GM23338 (cell line): ENCODE measurements around the gene BEGAIN. TPM values are rescaled to one million over a fixed set of nuclear protein-coding genes. Genes with fewer than 3 reads are reported as not detected.

Experiments used
- ATAC-seq: fragments of 200-7000 bp; cut with Tn5 transposase; 3 replicates; pipeline ENCODE4 v1.9.1; 2020
- DNase-seq: peaks from one replicate; pipeline ENCODE4 v3.0.0-alpha.2; 2015; ENCODE audit warnings: low spot score
- H2AFZ ChIP-seq: fragments of 200-600 bp; sonication (generic); 2 replicates; pipeline ENCODE4 v1.8.0; 2016; ENCODE audit warnings: antibody characterized with exemption, mild to moderate bottlenecking, moderate library complexity
- H3F3A ChIP-seq: fragments of 200-600 bp; sonication (generic); replicated peaks from 2 replicates; pipeline ENCODE4 v1.8.0; 2017; ENCODE audit warnings: antibody characterized with exemption, mixed run types, low read depth
- H3K27ac ChIP-seq: fragments of 200-600 bp; sonication (generic); 2 replicates; pipeline ENCODE4 v1.6.1; 2016; ENCODE audit warnings: low read depth
- H3K27me3 ChIP-seq: fragments of 200-600 bp; sonication (generic); 2 replicates; pipeline ENCODE4 v1.8.0; 2016; ENCODE audit warnings: mild to moderate bottlenecking, mixed run types, moderate library complexity; ENCODE audit not compliant: insufficient read depth
- H3K36me3 ChIP-seq: fragments of 200-600 bp; sonication (generic); 2 replicates; pipeline ENCODE4 v1.8.0; 2016; ENCODE audit warnings: mild to moderate bottlenecking; ENCODE audit not compliant: insufficient read depth
- H3K4me1 ChIP-seq: fragments of 200-600 bp; sonication (generic); 2 replicates; pipeline ENCODE4 v1.8.0; 2016; ENCODE audit warnings: mild to moderate bottlenecking, moderate library complexity; ENCODE audit not compliant: insufficient read depth
- H3K4me2 ChIP-seq: fragments of 200-600 bp; sonication (generic); 2 replicates; pipeline ENCODE4 v1.7.1; 2017; ENCODE audit warnings: mixed run types
- H3K4me3 ChIP-seq: fragments of 200-600 bp; sonication (generic); 2 replicates; pipeline ENCODE4 v1.6.1; 2016; ENCODE audit warnings: mixed run types
- H3K79me2 ChIP-seq: fragments of 200-600 bp; sonication (generic); replicated peaks from 2 replicates; pipeline ENCODE4 v1.8.0; 2017; ENCODE audit warnings: mild to moderate bottlenecking; ENCODE audit not compliant: insufficient read depth
- H3K9me2 ChIP-seq: fragments of 200-600 bp; sonication (generic); 2 replicates; pipeline ENCODE4 v1.8.0; 2017; ENCODE audit not compliant: insufficient read depth
- H4K20me1 ChIP-seq: fragments of 200-600 bp; sonication (generic); replicated peaks from 2 replicates; pipeline ENCODE4 v1.8.0; 2017; ENCODE audit warnings: mild to moderate bottlenecking; ENCODE audit not compliant: insufficient read depth
- H3K27ac Mint-ChIP-seq: 2 replicates; pipeline ENCODE4 v1.8.0; 2020; ENCODE audit warnings: inconsistent platforms, mild to moderate bottlenecking, moderate library complexity, mixed read lengths
- H3K27me3 Mint-ChIP-seq: 3 replicates; pipeline ENCODE4 v1.8.0; 2022; ENCODE audit warnings: low read depth, mild to moderate bottlenecking, moderate library complexity, mixed read lengths, inconsistent platforms; ENCODE audit not compliant: insufficient read depth, poor library complexity
- H3K36me3 Mint-ChIP-seq: 3 replicates; pipeline ENCODE4 v1.8.0; 2021; ENCODE audit warnings: low read depth, mild to moderate bottlenecking, inconsistent platforms, moderate library complexity, mixed read lengths
- H3K4me1 Mint-ChIP-seq: 3 replicates; pipeline ENCODE4 v1.8.0; 2020; ENCODE audit warnings: mild to moderate bottlenecking, inconsistent platforms, mixed read lengths
- H3K4me3 Mint-ChIP-seq: 3 replicates; pipeline ENCODE4 v1.8.0; 2021; ENCODE audit warnings: moderate library complexity, mild to moderate bottlenecking, inconsistent platforms, mixed read lengths
- H3K9me3 Mint-ChIP-seq: 3 replicates; pipeline ENCODE4 v1.8.0; 2020; ENCODE audit warnings: moderate library complexity, mild to moderate bottlenecking, inconsistent platforms, mixed read lengths
- CREB1 ChIP-seq: fragments of 250-450 bp; sonication (Bioruptor Pico); IDR thresholded peaks from 2 replicates; pipeline ENCODE4 v1.5.0; 2020; ENCODE audit warnings: low read depth, mild to moderate bottlenecking, moderate library complexity
- CTCF ChIP-seq, 2 experiments: fragments of 200-600 bp in 1 of 2; sonication (generic) in 1 of 2; conservative IDR thresholded peaks; 2 replicates each; pipeline versions ENCODE4 v1.5.1 to v1.6.1; 2016 to 2017; ENCODE audit warnings: antibody characterized with exemption in 2 of 2, low read depth in 2 of 2, mild to moderate bottlenecking in 2 of 2, moderate library complexity in 1 of 2
- ETS1 ChIP-seq: IDR thresholded peaks from 2 replicates; pipeline ENCODE4 v1.6.1; 2016; ENCODE audit warnings: antibody characterized with exemption
- EZH2 ChIP-seq: fragments of 200-600 bp; sonication (generic); IDR thresholded peaks from one replicate; pipeline ENCODE4 v1.8.0; 2017; ENCODE audit warnings: antibody characterized with exemption, mild to moderate bottlenecking, low read depth; ENCODE audit not compliant: unreplicated experiment
- EZH2phosphoT487 ChIP-seq: fragments of 200-600 bp; sonication (generic); IDR thresholded peaks from one replicate; pipeline ENCODE4 v1.8.1; 2018; ENCODE audit warnings: antibody characterized with exemption; ENCODE audit not compliant: unreplicated experiment
- JUNB ChIP-seq: IDR thresholded peaks from one replicate; pipeline ENCODE4 v1.6.1; 2016; ENCODE audit warnings: antibody characterized with exemption; ENCODE audit not compliant: unreplicated experiment
- NANOG ChIP-seq: IDR thresholded peaks from 2 replicates; pipeline ENCODE4 v1.6.1; 2016; ENCODE audit warnings: antibody characterized with exemption, borderline replicate concordance
- POLR2AphosphoS5 ChIP-seq: IDR thresholded peaks from 2 replicates; pipeline ENCODE4 v1.6.1; 2016; ENCODE audit warnings: antibody characterized with exemption, low read depth
- REST ChIP-seq: IDR thresholded peaks from one replicate; pipeline ENCODE4 v1.6.1; 2018; ENCODE audit warnings: antibody characterized with exemption; ENCODE audit not compliant: unreplicated experiment
- STAT1 ChIP-seq: IDR thresholded peaks from one replicate; pipeline ENCODE4 v1.6.1; 2016; ENCODE audit warnings: antibody characterized with exemption; ENCODE audit not compliant: unreplicated experiment
- ZNF114 ChIP-seq: fragments of 250-450 bp; sonication (Bioruptor Pico); IDR thresholded peaks from 2 replicates; pipeline ENCODE4 v1.5.0; 2020; ENCODE audit warnings: mild to moderate bottlenecking, moderate library complexity
- ZNF331 ChIP-seq: fragments of 250-450 bp; sonication (Bioruptor Pico); IDR thresholded peaks from 2 replicates; pipeline ENCODE4 v1.5.0; 2020; ENCODE audit warnings: low read depth, mild to moderate bottlenecking, moderate library complexity
- ZNF462 ChIP-seq: fragments of 250-450 bp; sonication (Bioruptor Pico); IDR thresholded peaks from 2 replicates; pipeline ENCODE4 v1.5.0; 2020; ENCODE audit warnings: mild to moderate bottlenecking, moderate library complexity
- polyA plus RNA-seq: library from polyadenylated mRNA; unstranded; fragments of >200 nt; fragmentation: Nextera tagmentation; extraction: Ambion mirVana; gene quantifications from 2 replicates; pipeline ENCODE4 v1.2.1, GENCODE V29; 2016
- total RNA-seq: library from RNA; depleted of rRNA; stranded (reverse); fragments of >200 nt; shearing (Covaris generic); gene quantifications from 2 replicates; pipeline ENCODE4 v1.2.3, GENCODE V29; 2014

BEGAIN gene
- total and polyA plus RNA-seq, 2 experiments from 2014 or later, result 0.60 to 2.4 TPM

DNA sequence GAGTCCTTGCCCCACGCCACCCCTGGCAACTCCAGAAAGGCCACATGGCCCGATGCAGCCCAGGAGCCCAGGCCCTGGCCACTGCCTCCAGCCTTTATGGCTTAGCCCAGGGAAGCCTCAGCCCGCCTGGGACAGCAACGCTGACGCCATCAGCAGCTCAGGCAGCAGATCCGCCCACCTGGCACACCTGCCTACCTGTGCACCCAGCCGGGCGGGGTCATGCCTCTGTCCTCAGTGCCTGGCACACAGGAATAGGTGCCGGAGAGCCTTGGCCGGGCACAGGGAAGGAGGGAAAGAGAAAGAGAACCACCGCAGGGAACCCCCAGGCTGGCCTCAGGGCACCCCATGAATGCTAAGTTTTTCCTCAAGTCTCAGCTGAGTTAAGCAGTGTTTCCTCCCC, 21.1 kb downstream of the BEGAIN start:
- peaks cover 8% of the 10 kb centered on the region; the same call in 2 of the 3 replicates for H3K4me1 Mint-ChIP-seq
- peaks cover 44% of the 10 kb centered on the region for H3K27me3 Mint-ChIP-seq
- Histone ChIP-seq H3K79me2 (no peaks in the 10 kb centered on the region), H3K36me3 (no peaks in the 10 kb centered on the region), H3K9me2 (no peaks in the 10 kb centered on the region), H3K4me3 (no peak overlapping the region), H3K27me3 (peaks cover 46% of the 10 kb centered on the region), H4K20me1 (no peaks in the 10 kb centered on the region), H3F3A (no peaks in the 10 kb centered on the region), H2AFZ (no peak overlapping the region), H3K27ac (no peak overlapping the region), H3K4me1 (peaks cover 10% of the 10 kb centered on the region), H3K4me2 (no peak overlapping the region)
- no peak for TF ChIP-seq ETS1
- TF ChIP-seq CREB1 (CRISPR knock-in tag), result no peak
- no peak for TF ChIP-seq JUNB
- no peak for TF ChIP-seq ZNF331
- no peak for TF ChIP-seq CTCF (conservative IDR thresholded peaks at IDR 0.05; ENCODE audit: low read depth in 2 of 2)
- TF ChIP-seq NANOG, result no peak
- TF ChIP-seq EZH2phosphoT487, result no peak
- TF ChIP-seq ZNF462 (CRISPR knock-in tag), result no peak
- TF ChIP-seq POLR2AphosphoS5, result no peak
- no peak for TF ChIP-seq EZH2
- TF ChIP-seq ZNF114, result no peak
- TF ChIP-seq STAT1, result no peak
- TF ChIP-seq REST, result no peak
- H3K27ac Mint-ChIP-seq, result no peak overlapping the region
- H3K9me3 Mint-ChIP-seq, result no peaks in the 10 kb centered on the region; the same call in 2 of the 3 replicates
- no peak for ATAC-seq
- H3K36me3 Mint-ChIP-seq, result no peaks in the 10 kb centered on the region
- peak overlapping the region; percentile 29; the same call in 1 of the 3 replicates for H3K4me3 Mint-ChIP-seq
- no peak for DNase-seq
